ENCODE results near the gene KCNK10.
"Not testable (repeated sequence)": the region's sequence is repeated elsewhere in the genome, so short reads cannot be mapped to it uniquely, and the experiment has no call there.

The KCNK10 gene

GRCh38 chr14:88266474-88266873, 56.6 kb downstream of the KCNK10 start:
- DNase-seq (ENCODE audit: low read depth) = no peak

- DNase-seq (ENCODE audit: low read depth) = no peak
These were observed 59.0 kb downstream of the KCNK10 start for GRCh38 chr14:88264116-88264515.

GRCh38 chr14:88261302-88261701, 61.8 kb downstream of the KCNK10 start:
- not testable (repeated sequence) for DNase-seq (ENCODE audit: low read depth)

GRCh38 chr14:88258021-88258420, 65.0 kb downstream of the KCNK10 start:
- no peak for DNase-seq (ENCODE audit: low read depth)

- DNase-seq (ENCODE audit: low read depth) = no peak
These were observed 65.8 kb downstream of the KCNK10 start for GRCh38 chr14:88256997-88257950.

GRCh38 chr14:88255798-88256197, 67.3 kb downstream of the KCNK10 start:
- DNase-seq (ENCODE audit: low read depth) = no peak

- DNase-seq (ENCODE audit: low read depth) = no peak
These were observed 67.9 kb downstream of the KCNK10 start for GRCh38 chr14:88255196-88255595.

GRCh38 chr14:88252498-88252897, 70.6 kb downstream of the KCNK10 start:
- no peak for DNase-seq (ENCODE audit: low read depth)

GRCh38 chr14:88251650-88252049, 71.4 kb downstream of the KCNK10 start:
- DNase-seq (ENCODE audit: low read depth) = no peak

- no peak for DNase-seq (ENCODE audit: low read depth)
These were observed 73.8 kb downstream of the KCNK10 start for GRCh38 chr14:88249266-88249665.

GRCh38 chr14:88248606-88249005, 74.5 kb downstream of the KCNK10 start:
- no peak for DNase-seq (ENCODE audit: low read depth)

- no peak for DNase-seq (ENCODE audit: low read depth)
These were observed 75.8 kb downstream of the KCNK10 start for GRCh38 chr14:88247228-88247627.

- DNase-seq (ENCODE audit: low read depth) = no peak
These were observed 77.7 kb downstream of the KCNK10 start for GRCh38 chr14:88245321-88245720.

- no peak for DNase-seq (ENCODE audit: low read depth)
These were observed 79.1 kb downstream of the KCNK10 start for GRCh38 chr14:88243946-88244345.

- no peak for DNase-seq (ENCODE audit: low read depth)
These were observed 80.6 kb downstream of the KCNK10 start for GRCh38 chr14:88242446-88242845.

GRCh38 chr14:88241810-88242209, 81.3 kb downstream of the KCNK10 start:
- no peak for DNase-seq (ENCODE audit: low read depth)

- no peak for DNase-seq (ENCODE audit: low read depth)
These were observed 88.6 kb downstream of the KCNK10 start for GRCh38 chr14:88234442-88234841.

GRCh38 chr14:88233915-88234314, 89.2 kb downstream of the KCNK10 start:
- no peak for DNase-seq (ENCODE audit: low read depth)

GRCh38 chr14:88232771-88233170, 90.3 kb downstream of the KCNK10 start:
- no peak for DNase-seq (ENCODE audit: low read depth)

- DNase-seq (ENCODE audit: low read depth) = no peak
These were observed 91.5 kb downstream of the KCNK10 start for GRCh38 chr14:88231603-88232002.

GRCh38 chr14:88229428-88229827, 93.6 kb downstream of the KCNK10 start:
- no peak for DNase-seq (ENCODE audit: low read depth)

GRCh38 chr14:88228522-88229236, 94.4 kb downstream of the KCNK10 start:
- no peak for DNase-seq (ENCODE audit: low read depth)

- no peak for DNase-seq (ENCODE audit: low read depth)
These were observed 95.4 kb downstream of the KCNK10 start for GRCh38 chr14:88227693-88228092.
